Right atrium auricular region (tissue), 2 donors: ENCODE data around the gene PIH1D2. TPM values are rescaled to one million over a fixed set of nuclear protein-coding genes. Genes with fewer than 3 reads are reported as not detected.

Experiments used
- DNase-seq: peaks from one replicate; pipeline ENCODE4 v3.0.0-alpha.2; 2019; ENCODE audit warnings: low spot score
- H3K27ac ChIP-seq, 2 donors: fragments of 200-600 bp; sonication (generic); 1 replicate in 1 of 2; 2 replicates in 1 of 2; pipeline ENCODE4 v1.5.1; 2016 to 2019
- H3K27me3 ChIP-seq, 2 donors: fragments of 200-600 bp; sonication (generic); one replicate each; pipeline versions ENCODE4 v1.5.1 to v1.6.0; 2017 to 2019
- H3K36me3 ChIP-seq: fragments of 200-600 bp; sonication (generic); one replicate; pipeline ENCODE4 v1.5.1; 2016
- H3K4me1 ChIP-seq, 2 donors: fragments of 200-600 bp; sonication (generic); one replicate each; pipeline versions ENCODE4 v1.5.1 to v1.6.0; 2017 to 2019
- H3K4me3 ChIP-seq, 2 donors: fragments of 200-600 bp; sonication (generic); 1 replicate in 1 of 2; 2 replicates in 1 of 2; pipeline ENCODE4 v1.5.1; 2017 to 2019; ENCODE audit warnings: mild to moderate bottlenecking in 1 of 2, moderate library complexity in 1 of 2
- H3K9me3 ChIP-seq, 2 donors: fragments of 200-600 bp; sonication (generic); one replicate each; pipeline ENCODE4 v1.5.1; 2019
- total RNA-seq, 2 donors: library from RNA; depleted of rRNA; stranded (reverse); fragments of >200 nt; gene quantifications; one replicate each; pipeline ENCODE4 v1.1.0, GENCODE V29; 2016
- TF ChIP-seq, protein P1 (sequence below), 2 donors: fragments of 200-600 bp; sonication (generic); IDR thresholded peaks; one replicate each; pipeline ENCODE4 v1.5.1; 2019; ENCODE audit warnings: antibody characterized with exemption in 2 of 2

PIH1D2 gene
- total RNA-seq, 2 donors from 2014 or later: 1.2 to 1.7 TPM

DNA sequence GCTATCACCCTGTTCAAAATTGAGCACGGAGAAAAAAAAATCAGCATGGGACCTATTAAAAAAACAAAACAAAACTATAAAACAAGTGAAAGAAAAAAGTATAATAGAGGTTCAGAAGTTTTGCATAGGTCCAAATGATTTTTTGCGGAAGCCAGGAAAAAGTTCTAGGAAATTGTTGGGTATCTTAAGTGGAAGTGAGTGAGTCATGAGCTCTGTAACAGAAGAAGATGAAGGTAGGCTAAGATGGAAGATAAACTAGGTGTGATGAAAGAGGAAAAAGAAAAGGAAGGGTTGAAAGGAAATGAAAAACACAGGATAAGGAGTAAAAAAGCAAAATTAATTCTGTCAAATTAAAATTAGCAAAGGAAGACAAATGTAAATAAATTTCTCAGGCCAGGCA is 40.6 kb upstream of the PIH1D2 start:
- H3K4me1 ChIP-seq: no peaks in the 10 kb centered on the region
- no peak overlapping the region for H3K27ac ChIP-seq
- H3K27me3 ChIP-seq: no peaks in the 10 kb centered on the region
- no peaks in the 10 kb centered on the region for H3K9me3 ChIP-seq
- no peak overlapping the region for H3K4me3 ChIP-seq
- TF ChIP-seq, protein P1, sequence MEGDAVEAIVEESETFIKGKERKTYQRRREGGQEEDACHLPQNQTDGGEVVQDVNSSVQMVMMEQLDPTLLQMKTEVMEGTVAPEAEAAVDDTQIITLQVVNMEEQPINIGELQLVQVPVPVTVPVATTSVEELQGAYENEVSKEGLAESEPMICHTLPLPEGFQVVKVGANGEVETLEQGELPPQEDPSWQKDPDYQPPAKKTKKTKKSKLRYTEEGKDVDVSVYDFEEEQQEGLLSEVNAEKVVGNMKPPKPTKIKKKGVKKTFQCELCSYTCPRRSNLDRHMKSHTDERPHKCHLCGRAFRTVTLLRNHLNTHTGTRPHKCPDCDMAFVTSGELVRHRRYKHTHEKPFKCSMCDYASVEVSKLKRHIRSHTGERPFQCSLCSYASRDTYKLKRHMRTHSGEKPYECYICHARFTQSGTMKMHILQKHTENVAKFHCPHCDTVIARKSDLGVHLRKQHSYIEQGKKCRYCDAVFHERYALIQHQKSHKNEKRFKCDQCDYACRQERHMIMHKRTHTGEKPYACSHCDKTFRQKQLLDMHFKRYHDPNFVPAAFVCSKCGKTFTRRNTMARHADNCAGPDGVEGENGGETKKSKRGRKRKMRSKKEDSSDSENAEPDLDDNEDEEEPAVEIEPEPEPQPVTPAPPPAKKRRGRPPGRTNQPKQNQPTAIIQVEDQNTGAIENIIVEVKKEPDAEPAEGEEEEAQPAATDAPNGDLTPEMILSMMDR (IDR thresholded peaks at IDR 0.05): no peak
- DNase-seq: no peak
- H3K36me3 ChIP-seq: peaks cover 5% of the 10 kb centered on the region

DNA sequence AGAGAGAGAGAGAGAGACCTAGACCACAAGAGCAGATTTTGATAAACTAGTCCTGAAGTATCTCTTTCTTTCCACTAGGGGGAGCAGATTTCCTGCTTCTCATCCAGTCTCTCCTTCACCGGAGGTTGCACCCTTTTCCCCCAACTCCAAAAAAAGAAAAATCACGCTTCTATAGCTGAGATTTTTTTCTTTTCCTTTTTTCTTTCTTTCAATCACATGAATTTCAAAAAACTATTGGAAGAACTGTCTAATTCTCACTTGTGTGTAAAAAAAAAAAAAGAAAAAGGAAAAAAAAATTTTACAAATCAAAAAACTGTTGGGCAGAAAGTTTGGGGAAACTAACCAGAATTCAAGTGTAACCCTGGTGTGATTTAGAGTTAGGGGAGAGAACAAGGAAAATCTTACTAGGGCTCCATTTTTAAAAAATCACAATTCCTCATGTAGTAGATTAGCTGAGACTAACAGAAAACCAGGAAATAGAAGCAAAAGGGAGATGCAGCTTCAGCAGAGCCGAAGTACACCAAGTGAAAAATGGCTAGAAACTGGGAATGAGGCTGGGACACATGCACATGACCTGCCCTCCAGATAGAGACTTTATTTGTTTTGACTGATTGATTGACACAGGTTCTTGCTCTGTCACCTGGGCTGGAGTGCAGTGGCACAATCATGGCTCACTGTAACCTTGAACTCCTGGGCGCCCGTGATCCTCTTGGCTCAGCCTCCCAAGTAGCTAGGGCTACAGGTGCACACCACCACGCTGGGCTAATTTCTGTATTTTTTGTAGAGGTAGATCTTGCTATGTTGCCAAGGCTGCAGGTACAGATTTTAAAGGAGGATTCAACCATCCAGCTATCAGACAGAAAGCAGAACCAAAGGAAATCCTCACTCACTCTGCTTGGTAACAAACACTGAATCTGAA is 40.0 kb upstream of the PIH1D2 start:
- no peak for DNase-seq
- Histone ChIP-seq H3K4me3 (no peak overlapping the region), H3K9me3 (no peaks in the 10 kb centered on the region), H3K4me1 (no peaks in the 10 kb centered on the region), H3K27me3 (no peaks in the 10 kb centered on the region), H3K27ac (no peak overlapping the region), H3K36me3 (no peaks in the 10 kb centered on the region)
- TF ChIP-seq, protein P1 (IDR thresholded peaks at IDR 0.05): peak; percentile 53 to 75

DNA sequence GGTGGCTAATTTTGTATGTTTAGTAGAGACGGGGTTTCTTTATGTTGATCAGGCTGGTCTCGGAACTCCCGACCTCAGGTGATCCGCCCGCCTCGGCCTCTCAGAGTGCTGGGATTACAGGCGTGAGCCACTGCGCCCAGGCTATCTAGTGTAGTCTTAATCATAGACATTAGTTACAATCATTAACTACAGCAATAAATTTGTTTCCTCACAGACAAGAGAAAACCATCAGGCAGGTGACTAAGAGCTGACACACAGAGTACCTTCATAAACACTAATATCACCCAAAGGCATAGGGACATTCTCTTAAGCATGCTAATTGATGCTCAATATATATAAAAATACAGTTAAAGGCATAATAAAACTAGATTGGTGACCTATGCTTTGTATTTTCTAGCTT is 32.3 kb upstream of the PIH1D2 start:
- Histone ChIP-seq H3K9me3 (no peaks in the 10 kb centered on the region), H3K4me3 (no peak overlapping the region), H3K27ac (no peak overlapping the region), H3K4me1 (no peaks in the 10 kb centered on the region), H3K36me3 (peaks cover 4% of the 10 kb centered on the region), H3K27me3 (no peaks in the 10 kb centered on the region)
- DNase-seq: no peak
- TF ChIP-seq, protein P1 (IDR thresholded peaks at IDR 0.05): no peak

GRCh38 chr11:112103446-112103845 is 29.6 kb upstream of the PIH1D2 start:
- Histone ChIP-seq H3K36me3 (peaks cover 4% of the 10 kb centered on the region), H3K27me3 (no peaks in the 10 kb centered on the region), H3K27ac (no peak overlapping the region), H3K4me3 (no peak overlapping the region), H3K4me1 (no peaks in the 10 kb centered on the region), H3K9me3 (no peaks in the 10 kb centered on the region)
- TF ChIP-seq, protein P1 (IDR thresholded peaks at IDR 0.05): no peak
- DNase-seq: no peak

- peaks cover 28% of the 10 kb centered on the region for H3K36me3 ChIP-seq
- no peak for DNase-seq
- no peak overlapping the region for H3K4me3 ChIP-seq
- TF ChIP-seq, protein P1 (IDR thresholded peaks at IDR 0.05): no peak
- no peaks in the 10 kb centered on the region for H3K4me1 ChIP-seq
- no peaks in the 10 kb centered on the region for H3K9me3 ChIP-seq
- no peak overlapping the region for H3K27ac ChIP-seq
- no peaks in the 10 kb centered on the region for H3K27me3 ChIP-seq
Observed at GRCh38 chr11:112100462-112100861, 26.6 kb upstream of the PIH1D2 start.
